ENCODE results near the gene ZNF543. TPM values are rescaled to one million over a fixed set of nuclear protein-coding genes. Genes with fewer than 3 reads are reported as not detected.

The ZNF543 gene
- total RNA-seq, 1 donor from 2014 or later: 5.7 TPM

DNA sequence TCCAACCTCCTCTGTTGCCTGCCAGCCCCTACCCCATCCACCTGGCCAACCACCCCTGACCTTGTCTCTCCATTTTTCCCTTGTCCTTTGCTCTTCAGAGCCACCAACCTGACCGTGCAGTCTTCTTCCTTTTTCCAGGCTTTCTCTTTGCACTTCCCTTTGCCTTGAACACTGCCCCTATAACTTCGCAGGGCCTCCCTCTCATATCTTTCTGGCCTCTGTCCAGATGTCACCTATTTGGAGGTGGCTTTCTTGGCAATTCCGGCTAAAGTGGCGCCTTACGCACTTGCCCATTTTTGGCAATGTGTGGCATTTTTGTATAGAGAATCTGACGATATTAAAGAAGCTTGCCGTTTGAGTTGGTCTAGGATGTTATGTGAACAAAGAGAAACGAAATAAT, 844 bp downstream of the ZNF543 start:
- TF ChIP-seq, protein P1, sequence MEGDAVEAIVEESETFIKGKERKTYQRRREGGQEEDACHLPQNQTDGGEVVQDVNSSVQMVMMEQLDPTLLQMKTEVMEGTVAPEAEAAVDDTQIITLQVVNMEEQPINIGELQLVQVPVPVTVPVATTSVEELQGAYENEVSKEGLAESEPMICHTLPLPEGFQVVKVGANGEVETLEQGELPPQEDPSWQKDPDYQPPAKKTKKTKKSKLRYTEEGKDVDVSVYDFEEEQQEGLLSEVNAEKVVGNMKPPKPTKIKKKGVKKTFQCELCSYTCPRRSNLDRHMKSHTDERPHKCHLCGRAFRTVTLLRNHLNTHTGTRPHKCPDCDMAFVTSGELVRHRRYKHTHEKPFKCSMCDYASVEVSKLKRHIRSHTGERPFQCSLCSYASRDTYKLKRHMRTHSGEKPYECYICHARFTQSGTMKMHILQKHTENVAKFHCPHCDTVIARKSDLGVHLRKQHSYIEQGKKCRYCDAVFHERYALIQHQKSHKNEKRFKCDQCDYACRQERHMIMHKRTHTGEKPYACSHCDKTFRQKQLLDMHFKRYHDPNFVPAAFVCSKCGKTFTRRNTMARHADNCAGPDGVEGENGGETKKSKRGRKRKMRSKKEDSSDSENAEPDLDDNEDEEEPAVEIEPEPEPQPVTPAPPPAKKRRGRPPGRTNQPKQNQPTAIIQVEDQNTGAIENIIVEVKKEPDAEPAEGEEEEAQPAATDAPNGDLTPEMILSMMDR (conservative IDR thresholded peaks at IDR 0.05; ENCODE audit: low read depth, low read length): no peak
- H3K4me3 ChIP-seq (ENCODE audit: low read depth, low read length): peak overlapping the region; percentile 77
- no peak for DNase-seq (ENCODE audit: low read depth)

DNA sequence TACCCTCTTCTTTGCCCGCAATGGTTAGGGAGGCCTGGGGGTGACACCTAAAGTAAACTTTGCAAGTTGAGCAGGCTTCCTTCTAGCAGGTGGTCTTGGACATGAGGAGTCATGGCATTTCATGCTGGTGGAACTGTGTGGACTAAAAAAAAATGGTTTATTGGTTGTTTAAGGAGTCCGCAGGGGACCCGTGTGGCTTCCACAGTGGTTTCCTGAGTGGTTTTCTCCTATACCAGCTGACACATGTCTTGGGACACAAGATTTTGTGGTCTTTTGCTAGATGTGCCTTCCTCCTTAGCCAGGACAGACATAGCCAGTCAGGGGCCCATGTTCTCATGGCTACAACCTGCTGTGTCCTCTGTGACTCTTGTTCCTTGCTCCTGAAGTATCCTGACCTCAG, 1.5 kb downstream of the ZNF543 start:
- DNase-seq (ENCODE audit: low read depth): no peak
- peak overlapping the region; percentile 77 for H3K4me3 ChIP-seq (ENCODE audit: low read depth, low read length)

DNA sequence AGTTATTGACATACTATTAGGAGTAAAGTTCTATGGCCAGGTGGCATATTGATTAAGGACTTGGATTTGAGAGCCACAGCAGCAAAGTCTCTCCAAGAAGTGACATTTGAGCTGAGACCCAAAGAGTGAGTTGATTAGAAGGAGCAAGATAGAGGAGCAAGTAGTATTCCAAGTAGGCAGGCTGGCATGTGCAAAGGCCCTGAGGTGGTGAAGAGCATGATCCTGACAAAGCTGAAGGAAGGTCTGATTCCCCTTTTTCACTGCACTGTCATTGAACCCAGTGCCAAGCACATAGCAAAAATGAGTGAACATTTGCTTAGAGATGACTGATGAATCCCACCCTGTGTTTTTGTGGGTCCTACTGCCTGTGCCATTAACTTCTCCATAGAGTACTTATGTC, 4.7 kb downstream of the ZNF543 start:
- TF ChIP-seq, protein P1 (conservative IDR thresholded peaks at IDR 0.05; ENCODE audit: low read depth, low read length): no peak
- no peak for DNase-seq (ENCODE audit: low read depth)
- H3K4me3 ChIP-seq (ENCODE audit: low read depth, low read length): no peak overlapping the region

More for the DNA sequence above, 1.5 kb downstream of the ZNF543 start:
- TF ChIP-seq, protein P1 (conservative IDR thresholded peaks at IDR 0.05; ENCODE audit: low read depth, low read length): no peak

DNA sequence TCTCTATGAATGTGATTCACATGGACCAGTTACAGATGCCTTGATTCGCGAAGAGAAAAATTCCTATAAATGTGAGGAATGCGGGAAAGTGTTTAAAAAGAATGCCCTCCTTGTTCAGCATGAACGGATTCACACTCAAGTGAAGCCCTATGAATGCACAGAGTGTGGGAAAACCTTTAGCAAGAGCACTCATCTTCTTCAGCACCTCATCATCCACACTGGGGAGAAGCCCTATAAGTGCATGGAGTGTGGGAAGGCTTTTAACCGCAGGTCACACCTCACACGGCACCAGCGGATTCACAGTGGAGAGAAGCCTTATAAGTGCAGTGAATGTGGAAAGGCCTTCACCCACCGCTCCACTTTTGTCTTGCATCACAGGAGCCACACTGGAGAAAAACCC, 7.7 kb downstream of the ZNF543 start:
- DNase-seq (ENCODE audit: low read depth): no peak
- TF ChIP-seq, protein P1 (conservative IDR thresholded peaks at IDR 0.05; ENCODE audit: low read depth, low read length): no peak
- no peak overlapping the region for H3K4me3 ChIP-seq (ENCODE audit: low read depth, low read length)

DNA sequence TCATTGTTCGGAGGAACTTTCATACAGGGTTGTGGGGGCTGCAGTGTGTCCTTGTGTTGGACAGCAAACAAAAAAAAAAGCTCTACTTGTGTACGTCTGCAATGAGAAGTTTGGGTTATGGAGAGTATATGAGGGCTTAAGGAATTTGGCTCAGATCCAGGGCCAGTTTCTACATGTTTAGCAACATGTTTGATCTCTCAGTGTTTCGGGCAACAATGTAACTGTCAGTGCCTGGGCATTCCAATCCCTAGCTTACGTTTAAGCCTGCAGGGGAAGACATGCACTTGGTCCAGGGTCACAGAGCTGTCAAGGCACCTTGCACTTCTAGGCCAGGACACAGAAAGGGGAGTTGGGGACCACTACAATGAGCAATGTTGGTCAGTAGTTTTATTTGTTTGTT, 13.9 kb downstream of the ZNF543 start:
- TF ChIP-seq, protein P1 (conservative IDR thresholded peaks at IDR 0.05; ENCODE audit: low read depth, low read length): no peak
- H3K4me3 ChIP-seq (ENCODE audit: low read depth, low read length): no peak overlapping the region
- no peak for DNase-seq (ENCODE audit: low read depth)

DNA sequence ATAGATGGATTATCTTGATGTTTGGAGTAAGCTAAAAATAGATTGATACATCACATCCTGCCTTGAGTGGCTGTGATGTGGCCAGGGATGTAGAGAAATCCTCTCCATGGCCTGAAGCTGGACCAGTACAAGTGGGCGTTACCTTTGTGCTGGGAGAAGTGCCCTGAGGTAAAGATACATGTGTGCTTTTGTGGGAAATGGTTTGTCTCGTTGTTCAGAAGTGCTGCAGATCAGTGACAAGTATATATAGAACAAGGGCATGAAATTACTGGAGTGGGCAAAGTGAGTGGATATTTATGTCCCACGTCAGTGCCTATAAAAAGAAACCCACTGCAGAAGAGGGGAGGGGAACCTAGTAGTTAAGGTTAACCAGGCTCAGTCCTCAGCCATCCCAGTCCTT, 18.6 kb downstream of the ZNF543 start:
- no peak for DNase-seq (ENCODE audit: low read depth)
- H3K4me3 ChIP-seq (ENCODE audit: low read depth, low read length): no peak overlapping the region
- TF ChIP-seq, protein P1 (conservative IDR thresholded peaks at IDR 0.05; ENCODE audit: low read depth, low read length): no peak

DNA sequence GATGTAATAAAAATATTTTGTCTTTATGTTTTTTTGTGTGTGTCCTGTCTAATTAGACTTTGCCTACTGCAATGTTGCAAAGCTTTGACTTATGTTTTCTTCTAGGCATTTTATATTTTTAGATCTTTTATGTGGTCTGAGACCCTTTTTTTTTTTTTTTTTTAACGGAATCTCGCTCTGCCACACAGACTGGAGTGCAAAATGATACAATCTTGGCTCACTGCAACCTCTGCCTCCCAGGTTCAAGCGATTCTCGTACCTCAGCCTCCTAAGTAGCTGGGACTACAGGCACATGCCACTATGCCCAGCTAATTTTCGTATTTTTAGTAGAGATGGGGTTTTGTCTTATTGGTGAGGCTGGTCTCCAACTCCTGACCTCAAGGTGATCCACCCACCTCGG, 22.3 kb downstream of the ZNF543 start:
- H3K4me3 ChIP-seq (ENCODE audit: low read depth, low read length): no peak overlapping the region
- no peak for DNase-seq (ENCODE audit: low read depth)

More for the DNA sequence above, 22.3 kb downstream of the ZNF543 start:
- TF ChIP-seq, protein P1 (conservative IDR thresholded peaks at IDR 0.05; ENCODE audit: low read depth, low read length): no peak
